HepG2 (cell line): ENCODE measurements around the gene CCDC18.

Source experiments
- CEBPB ChIP-seq: IDR thresholded peaks from 2 replicates; pipeline ENCODE4 v1.6.1; 2011; ENCODE audit warnings: low read depth, low read length, improper control_type of control experiment, borderline replicate concordance
- CHCHD3 ChIP-seq: sonication (generic); formaldehyde crosslinking; IDR thresholded peaks from 2 replicates; pipeline ENCODE4 v1.8.0; 2022; ENCODE audit warnings: mild to moderate bottlenecking, missing genetic modification reagents, moderate library complexity
- CTCF ChIP-seq: sonication (generic); formaldehyde crosslinking; IDR thresholded peaks from 2 replicates; pipeline ENCODE4 v1.5.0; 2020; ENCODE audit warnings: mild to moderate bottlenecking, missing genetic modification reagents, moderate library complexity
- DDIT3 ChIP-seq: sonication (generic); formaldehyde crosslinking; IDR thresholded peaks from 2 replicates; pipeline ENCODE4 v1.4.0; 2020; ENCODE audit warnings: mild to moderate bottlenecking, missing genetic modification reagents
- EZH2 ChIP-seq: conservative IDR thresholded peaks from 2 replicates; pipeline ENCODE4 v1.6.1; 2012; ENCODE audit warnings: mild to moderate bottlenecking, low read depth, low read length, moderate library complexity
- SIN3A ChIP-seq: IDR thresholded peaks from 2 replicates; pipeline ENCODE4 v1.6.1; 2011; ENCODE audit warnings: low read depth, mild to moderate bottlenecking, control low read depth, low read length, borderline replicate concordance
- SP1 ChIP-seq, 2 experiments: fragments of 450-650 bp in 1 of 2; sonication (generic) in 1 of 2; formaldehyde crosslinking in 1 of 2; IDR thresholded peaks; 2 replicates each; pipeline versions ENCODE4 v1.4.0 to v1.6.1; 2016 to 2020; ENCODE audit warnings: missing genetic modification reagents in 1 of 2
- ZBTB10 ChIP-seq: sonication (generic); formaldehyde crosslinking; IDR thresholded peaks from 2 replicates; pipeline ENCODE4 v1.4.0; 2020; ENCODE audit warnings: missing genetic modification reagents, borderline replicate concordance
- ZBTB4 ChIP-seq: sonication (generic); formaldehyde crosslinking; IDR thresholded peaks from 2 replicates; pipeline ENCODE4 v1.4.0; 2020; ENCODE audit warnings: missing genetic modification reagents, mild to moderate bottlenecking, borderline replicate concordance
- ZNF121 ChIP-seq: sonication (generic); formaldehyde crosslinking; IDR thresholded peaks from 2 replicates; pipeline ENCODE4 v1.5.0; 2020; ENCODE audit warnings: mild to moderate bottlenecking, missing genetic modification reagents
- ZNF33A ChIP-seq: sonication (generic); formaldehyde crosslinking; IDR thresholded peaks from 2 replicates; pipeline ENCODE4 v1.5.1; 2020; ENCODE audit warnings: missing genetic modification reagents, mild to moderate bottlenecking, moderate library complexity, borderline replicate concordance

GRCh38 chr1:93221913-93222312 lies 41.4 kb downstream of the CCDC18 start:
- TF ChIP-seq CEBPB: no peak
- TF ChIP-seq CTCF (CRISPR knock-in tag): no peak
- no peak for TF ChIP-seq DDIT3 (CRISPR knock-in tag)
- no peak for TF ChIP-seq SIN3A
- no peak for TF ChIP-seq ZBTB4 (CRISPR knock-in tag)
- TF ChIP-seq CHCHD3: no peak
- no peak for TF ChIP-seq SP1 (IDR thresholded peaks at IDR 0.05)
- TF ChIP-seq SP1 (CRISPR knock-in tag; IDR thresholded peaks at IDR 0.05): no peak
- no peak for TF ChIP-seq EZH2
- no peak for TF ChIP-seq ZNF121 (CRISPR knock-in tag)
- no peak for TF ChIP-seq ZNF33A (CRISPR knock-in tag)
- no peak for TF ChIP-seq ZBTB10 (CRISPR knock-in tag)
